ENCODE results near the gene TMEM130.

TMEM130 gene

GRCh38 chr7:98869597-98870120 lies at the start of gene TMEM130:
TSS of gene TMEM130 (minus strand) at chr7:98870014. CDS start at chr7:98869861, 153 bp downstream.
- H3K27me3 ChIP-seq (ENCODE audit: control insufficient read depth in 5 of 5, insufficient read depth in 4 of 5, low read length in 5 of 5): peaks cover 13 to 24% (median 16%) of the 10 kb centered on the region in 5 donors
- H3K4me1 ChIP-seq (ENCODE audit: control insufficient read depth in 5 of 5, insufficient read depth in 5 of 5, low read length in 5 of 5): peaks cover 0 to 15% (median 8%) of the 10 kb centered on the region in 5 donors
- H3K9ac ChIP-seq (ENCODE audit: low read length in 5 of 5): no peak within 1 kb of the TSS
- peak within 1 kb of the TSS in 2 of 5 donors; percentile 22 to 45 for H3K4me3 ChIP-seq (ENCODE audit: low read depth in 1 of 5, low read length in 5 of 5)
- H3K36me3 ChIP-seq (ENCODE audit: control insufficient read depth in 5 of 5, insufficient read depth in 5 of 5, low read length in 5 of 5): no peaks in the 10 kb centered on the region
- H3K9me3 ChIP-seq (ENCODE audit: control insufficient read depth in 5 of 5, low read length in 5 of 5): no peaks in the 10 kb centered on the region
- H3K27ac ChIP-seq (ENCODE audit: low read depth, low read length): no peak within 1 kb of the TSS

GRCh38 chr7:98917331-98917730 lies 47.5 kb upstream of the TMEM130 start:
- Histone ChIP-seq H3K4me1 (ENCODE audit: control insufficient read depth in 5 of 5, insufficient read depth in 5 of 5, low read length in 5 of 5) (peaks cover 0 to 4% (median 2%) of the 10 kb centered on the region in 5 donors), H3K27ac (ENCODE audit: low read depth, low read length) (no peak overlapping the region), H3K36me3 (ENCODE audit: control insufficient read depth in 5 of 5, insufficient read depth in 5 of 5, low read length in 5 of 5) (peaks cover 14 to 89% (median 79%) of the 10 kb centered on the region in 5 donors), H3K9ac (ENCODE audit: low read length in 5 of 5) (no peak overlapping the region), H3K4me3 (ENCODE audit: low read depth in 1 of 5, low read length in 5 of 5) (no peak overlapping the region), H3K27me3 (ENCODE audit: control insufficient read depth in 5 of 5, insufficient read depth in 4 of 5, low read length in 5 of 5) (no peaks in the 10 kb centered on the region), H3K9me3 (ENCODE audit: control insufficient read depth in 5 of 5, low read length in 5 of 5) (no peaks in the 10 kb centered on the region)

- H3K4me3 ChIP-seq (ENCODE audit: low read depth in 1 of 5, low read length in 5 of 5): no peak overlapping the region
- no peaks in the 10 kb centered on the region for H3K27me3 ChIP-seq (ENCODE audit: control insufficient read depth in 5 of 5, insufficient read depth in 4 of 5, low read length in 5 of 5)
- H3K9ac ChIP-seq (ENCODE audit: low read length in 5 of 5): no peak overlapping the region
- H3K4me1 ChIP-seq (ENCODE audit: control insufficient read depth in 5 of 5, insufficient read depth in 5 of 5, low read length in 5 of 5): no peaks in the 10 kb centered on the region
- H3K27ac ChIP-seq (ENCODE audit: low read depth, low read length): no peak overlapping the region
- H3K36me3 ChIP-seq (ENCODE audit: control insufficient read depth in 5 of 5, insufficient read depth in 5 of 5, low read length in 5 of 5): peaks cover 26 to 88% (median 82%) of the 10 kb centered on the region in 5 donors
- no peaks in the 10 kb centered on the region for H3K9me3 ChIP-seq (ENCODE audit: control insufficient read depth in 5 of 5, low read length in 5 of 5)
Observed at GRCh38 chr7:98913612-98914011, 43.8 kb upstream of the TMEM130 start.

- no peak overlapping the region for H3K27ac ChIP-seq (ENCODE audit: low read depth, low read length)
- no peak overlapping the region for H3K4me3 ChIP-seq (ENCODE audit: low read depth in 1 of 5, low read length in 5 of 5)
- H3K27me3 ChIP-seq (ENCODE audit: control insufficient read depth in 5 of 5, insufficient read depth in 4 of 5, low read length in 5 of 5): no peaks in the 10 kb centered on the region
- H3K9ac ChIP-seq (ENCODE audit: low read length in 5 of 5): no peak overlapping the region
- no peaks in the 10 kb centered on the region for H3K4me1 ChIP-seq (ENCODE audit: control insufficient read depth in 5 of 5, insufficient read depth in 5 of 5, low read length in 5 of 5)
- peaks cover 26 to 89% (median 83%) of the 10 kb centered on the region in 5 donors for H3K36me3 ChIP-seq (ENCODE audit: control insufficient read depth in 5 of 5, insufficient read depth in 5 of 5, low read length in 5 of 5)
- no peaks in the 10 kb centered on the region for H3K9me3 ChIP-seq (ENCODE audit: control insufficient read depth in 5 of 5, low read length in 5 of 5)
Observed at GRCh38 chr7:98913026-98913425, 43.2 kb upstream of the TMEM130 start.

GRCh38 chr7:98911916-98912315 lies 42.1 kb upstream of the TMEM130 start:
- no peaks in the 10 kb centered on the region for H3K9me3 ChIP-seq (ENCODE audit: control insufficient read depth in 5 of 5, low read length in 5 of 5)
- H3K36me3 ChIP-seq (ENCODE audit: control insufficient read depth in 5 of 5, insufficient read depth in 5 of 5, low read length in 5 of 5): peaks cover 26 to 89% (median 84%) of the 10 kb centered on the region in 5 donors
- H3K4me3 ChIP-seq (ENCODE audit: low read depth in 1 of 5, low read length in 5 of 5): no peak overlapping the region
- H3K9ac ChIP-seq (ENCODE audit: low read length in 5 of 5): no peak overlapping the region
- H3K4me1 ChIP-seq (ENCODE audit: control insufficient read depth in 5 of 5, insufficient read depth in 5 of 5, low read length in 5 of 5): no peaks in the 10 kb centered on the region
- H3K27me3 ChIP-seq (ENCODE audit: control insufficient read depth in 5 of 5, insufficient read depth in 4 of 5, low read length in 5 of 5): no peaks in the 10 kb centered on the region
- no peak overlapping the region for H3K27ac ChIP-seq (ENCODE audit: low read depth, low read length)

- Histone ChIP-seq H3K9ac (ENCODE audit: low read length in 5 of 5) (no peak overlapping the region), H3K4me3 (ENCODE audit: low read depth in 1 of 5, low read length in 5 of 5) (no peak overlapping the region), H3K9me3 (ENCODE audit: control insufficient read depth in 5 of 5, low read length in 5 of 5) (no peaks in the 10 kb centered on the region), H3K27ac (ENCODE audit: low read depth, low read length) (no peak overlapping the region), H3K4me1 (ENCODE audit: control insufficient read depth in 5 of 5, insufficient read depth in 5 of 5, low read length in 5 of 5) (no peaks in the 10 kb centered on the region), H3K36me3 (ENCODE audit: control insufficient read depth in 5 of 5, insufficient read depth in 5 of 5, low read length in 5 of 5) (peaks cover 24 to 87% (median 82%) of the 10 kb centered on the region in 5 donors), H3K27me3 (ENCODE audit: control insufficient read depth in 5 of 5, insufficient read depth in 4 of 5, low read length in 5 of 5) (no peaks in the 10 kb centered on the region)
Observed at GRCh38 chr7:98910427-98910826, 40.6 kb upstream of the TMEM130 start.

GRCh38 chr7:98909487-98909886 lies 39.7 kb upstream of the TMEM130 start:
- no peak overlapping the region for H3K9ac ChIP-seq (ENCODE audit: low read length in 5 of 5)
- no peak overlapping the region for H3K27ac ChIP-seq (ENCODE audit: low read depth, low read length)
- H3K27me3 ChIP-seq (ENCODE audit: control insufficient read depth in 5 of 5, insufficient read depth in 4 of 5, low read length in 5 of 5): no peaks in the 10 kb centered on the region
- H3K9me3 ChIP-seq (ENCODE audit: control insufficient read depth in 5 of 5, low read length in 5 of 5): no peaks in the 10 kb centered on the region
- no peak overlapping the region for H3K4me3 ChIP-seq (ENCODE audit: low read depth in 1 of 5, low read length in 5 of 5)
- H3K36me3 ChIP-seq (ENCODE audit: control insufficient read depth in 5 of 5, insufficient read depth in 5 of 5, low read length in 5 of 5): peaks cover 28 to 92% (median 88%) of the 10 kb centered on the region in 5 donors
- no peaks in the 10 kb centered on the region for H3K4me1 ChIP-seq (ENCODE audit: control insufficient read depth in 5 of 5, insufficient read depth in 5 of 5, low read length in 5 of 5)

GRCh38 chr7:98908585-98908984 lies 38.8 kb upstream of the TMEM130 start:
- no peak overlapping the region for H3K27ac ChIP-seq (ENCODE audit: low read depth, low read length)
- no peaks in the 10 kb centered on the region for H3K9me3 ChIP-seq (ENCODE audit: control insufficient read depth in 5 of 5, low read length in 5 of 5)
- H3K27me3 ChIP-seq (ENCODE audit: control insufficient read depth in 5 of 5, insufficient read depth in 4 of 5, low read length in 5 of 5): no peaks in the 10 kb centered on the region
- no peaks in the 10 kb centered on the region for H3K4me1 ChIP-seq (ENCODE audit: control insufficient read depth in 5 of 5, insufficient read depth in 5 of 5, low read length in 5 of 5)
- no peak overlapping the region for H3K9ac ChIP-seq (ENCODE audit: low read length in 5 of 5)
- peaks cover 25 to 96% (median 91%) of the 10 kb centered on the region in 5 donors for H3K36me3 ChIP-seq (ENCODE audit: control insufficient read depth in 5 of 5, insufficient read depth in 5 of 5, low read length in 5 of 5)
- H3K4me3 ChIP-seq (ENCODE audit: low read depth in 1 of 5, low read length in 5 of 5): no peak overlapping the region

- H3K36me3 ChIP-seq (ENCODE audit: control insufficient read depth in 5 of 5, insufficient read depth in 5 of 5, low read length in 5 of 5): peaks cover 23 to 96% (median 89%) of the 10 kb centered on the region in 5 donors
- no peaks in the 10 kb centered on the region for H3K4me1 ChIP-seq (ENCODE audit: control insufficient read depth in 5 of 5, insufficient read depth in 5 of 5, low read length in 5 of 5)
- H3K9me3 ChIP-seq (ENCODE audit: control insufficient read depth in 5 of 5, low read length in 5 of 5): no peaks in the 10 kb centered on the region
- H3K27ac ChIP-seq (ENCODE audit: low read depth, low read length): no peak overlapping the region
- no peak overlapping the region for H3K9ac ChIP-seq (ENCODE audit: low read length in 5 of 5)
- H3K27me3 ChIP-seq (ENCODE audit: control insufficient read depth in 5 of 5, insufficient read depth in 4 of 5, low read length in 5 of 5): no peaks in the 10 kb centered on the region
- no peak overlapping the region for H3K4me3 ChIP-seq (ENCODE audit: low read depth in 1 of 5, low read length in 5 of 5)
Observed at GRCh38 chr7:98907570-98907969, 37.8 kb upstream of the TMEM130 start.

- no peak overlapping the region for H3K9ac ChIP-seq (ENCODE audit: low read length in 5 of 5)
- no peaks in the 10 kb centered on the region for H3K9me3 ChIP-seq (ENCODE audit: control insufficient read depth in 5 of 5, low read length in 5 of 5)
- H3K36me3 ChIP-seq (ENCODE audit: control insufficient read depth in 5 of 5, insufficient read depth in 5 of 5, low read length in 5 of 5): peaks cover 29 to 96% (median 84%) of the 10 kb centered on the region in 5 donors
Observed at GRCh38 chr7:98903246-98903645, 33.4 kb upstream of the TMEM130 start.

More at GRCh38 chr7:98903246-98903645, 33.4 kb upstream of the TMEM130 start:
- Histone ChIP-seq H3K4me1 (ENCODE audit: control insufficient read depth in 5 of 5, insufficient read depth in 5 of 5, low read length in 5 of 5) (no peaks in the 10 kb centered on the region), H3K4me3 (ENCODE audit: low read depth in 1 of 5, low read length in 5 of 5) (no peak overlapping the region), H3K27ac (ENCODE audit: low read depth, low read length) (no peak overlapping the region), H3K27me3 (ENCODE audit: control insufficient read depth in 5 of 5, insufficient read depth in 4 of 5, low read length in 5 of 5) (no peaks in the 10 kb centered on the region)

All from subcutaneous abdominal adipose tissue (tissue), 5 donors.